Mesenteric fat pad (tissue), 1 donor: ENCODE measurements around the gene OTOGL. TPM values are rescaled to one million over a fixed set of nuclear protein-coding genes. Genes with fewer than 3 reads are reported as not detected.
"Not testable (repeated sequence)": the region's sequence is repeated elsewhere in the genome, so short reads cannot be mapped to it uniquely, and the experiment has no call there.

ENCODE experiments used
- DNase-seq: peaks from one replicate; pipeline ENCODE4 v3.0.0-alpha.2; 2020; ENCODE audit warnings: low spot score
- total RNA-seq: library from RNA; stranded (reverse); fragmentation: NEBNext Ultra II Directional; extraction: Animal tissue kit (Norgen Biotek cat#: 25700); gene quantifications from one replicate; pipeline ENCODE4 v1.2.1, GENCODE V29; 2021
- donor health status: DM: yes; HTN: yes; CAD: no.

The OTOGL gene
- total RNA-seq, 1 donor from 2014 or later, result not detected

DNA sequence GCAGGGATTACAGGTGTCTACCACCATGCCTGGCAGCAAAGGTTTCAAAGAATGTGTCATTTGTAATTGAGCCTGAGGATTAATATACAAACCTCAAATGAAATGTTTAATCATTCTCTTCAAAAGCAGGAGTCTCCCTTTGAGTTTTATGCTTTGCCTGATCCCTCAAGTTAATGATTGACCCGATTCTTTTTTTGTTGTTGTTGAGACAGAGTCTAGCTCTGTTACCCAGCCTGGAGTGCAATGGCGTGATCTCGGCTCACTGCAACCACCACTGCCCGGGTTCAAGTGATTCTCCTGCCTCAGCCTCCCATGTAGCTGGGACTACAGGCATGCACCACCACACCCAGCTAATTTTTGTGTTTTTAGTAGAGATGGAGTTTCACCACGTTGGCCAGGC lies 119.6 kb downstream of the OTOGL start:
- not testable (repeated sequence) for DNase-seq

DNA sequence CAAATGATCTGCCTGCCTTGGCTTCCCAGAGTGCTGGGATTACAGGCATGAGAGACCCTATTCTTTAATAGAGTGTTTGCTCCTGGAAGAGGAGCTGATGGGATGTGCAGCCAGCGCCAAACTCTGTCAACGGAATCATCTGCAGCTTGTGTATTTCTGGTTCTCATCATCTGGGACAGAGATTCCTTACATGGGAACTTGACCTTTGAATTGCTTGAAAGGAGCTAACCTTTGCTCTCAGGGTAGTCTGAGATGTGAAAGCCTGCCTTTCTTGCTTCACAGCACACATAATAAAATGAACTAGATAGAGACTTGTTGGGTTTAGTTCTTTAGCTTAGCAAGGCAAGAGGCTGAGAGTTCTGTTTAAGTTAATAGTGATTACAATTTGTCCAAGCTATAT lies 120.0 kb downstream of the OTOGL start:
- no peak for DNase-seq

DNA sequence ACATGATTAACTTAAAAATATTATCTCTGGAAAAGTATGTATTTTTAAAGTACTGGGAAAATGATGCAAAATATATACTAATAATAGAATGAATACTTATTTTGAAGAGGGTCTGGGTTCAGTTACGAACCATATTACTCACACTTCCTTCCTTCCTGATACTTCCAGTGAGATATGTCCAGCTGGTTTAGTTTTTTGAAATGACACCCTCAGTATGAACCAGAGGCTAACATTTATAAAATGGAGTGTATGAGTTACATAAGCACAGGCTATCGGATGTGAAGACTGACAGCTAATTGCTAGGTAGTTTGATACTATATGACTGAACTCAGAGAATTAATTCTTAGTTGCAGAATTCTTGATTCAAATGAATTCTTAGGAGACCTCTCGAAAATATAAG lies 122.9 kb downstream of the OTOGL start:
- DNase-seq, result no peak

DNA sequence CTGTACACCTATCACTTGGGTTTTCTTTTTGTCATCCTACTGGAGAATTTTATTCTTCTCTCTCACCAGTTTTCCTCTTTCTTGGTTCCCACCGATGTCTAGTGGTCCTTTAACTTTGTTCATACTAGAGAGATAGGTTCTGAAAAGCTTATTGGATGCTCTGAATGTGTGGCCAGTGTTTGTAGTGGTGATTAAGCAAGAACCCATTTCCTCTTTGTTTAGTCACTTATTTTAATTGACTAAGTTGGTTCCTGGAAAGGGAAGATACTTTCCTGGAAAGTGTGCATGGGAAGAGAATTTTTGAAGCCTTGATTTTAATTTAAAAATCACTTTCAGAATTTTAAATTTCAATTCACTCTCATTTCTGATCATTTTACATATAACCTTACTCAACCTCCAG lies 127.2 kb downstream of the OTOGL start:
- no peak for DNase-seq

DNA sequence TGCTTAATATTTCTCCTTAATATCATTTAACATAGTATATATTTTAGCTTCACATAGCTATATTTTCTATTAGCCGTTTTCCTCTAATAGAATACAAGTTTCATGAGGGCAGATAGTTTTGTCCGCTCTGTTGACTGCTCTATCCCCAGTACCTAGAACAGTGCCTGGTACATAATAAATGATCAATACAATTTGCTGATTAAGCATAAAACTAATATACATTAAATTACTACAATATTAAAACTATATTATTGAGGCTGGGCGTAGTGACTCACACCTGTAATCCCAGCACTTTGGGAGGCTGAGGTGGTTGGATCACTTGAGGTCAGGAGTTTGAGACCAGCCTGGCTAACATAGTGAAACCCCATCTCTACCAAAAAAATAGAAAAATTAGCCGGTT lies 128.6 kb downstream of the OTOGL start:
- DNase-seq, result not testable (repeated sequence)

- DNase-seq, result no peak
These were observed 130.7 kb downstream of the OTOGL start for GRCh38 chr12:80230068-80230467.

- no peak for DNase-seq
These were observed 133.5 kb downstream of the OTOGL start for GRCh38 chr12:80232837-80233236.

- DNase-seq, result no peak
These were observed 134.6 kb downstream of the OTOGL start for GRCh38 chr12:80233926-80234325.

DNA sequence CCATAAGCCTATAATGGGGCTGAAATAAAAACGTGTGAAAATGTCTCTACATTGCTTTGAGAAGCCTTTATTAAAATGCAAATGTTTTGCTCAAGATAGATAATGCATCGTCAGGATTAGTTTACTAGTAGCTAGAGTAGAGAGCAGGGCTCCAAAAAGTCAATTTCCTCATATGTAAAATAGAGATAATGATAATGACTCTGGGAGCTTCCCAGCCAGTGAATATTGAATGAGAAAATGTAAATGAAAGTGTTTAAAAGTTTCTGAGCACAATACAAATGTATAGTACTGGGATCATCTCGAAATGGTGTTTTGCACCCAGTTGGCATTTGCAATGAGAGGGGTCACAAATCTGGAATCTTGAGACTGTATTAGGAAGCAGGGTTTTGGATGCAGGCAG lies 135.3 kb downstream of the OTOGL start:
- DNase-seq, result no peak

DNA sequence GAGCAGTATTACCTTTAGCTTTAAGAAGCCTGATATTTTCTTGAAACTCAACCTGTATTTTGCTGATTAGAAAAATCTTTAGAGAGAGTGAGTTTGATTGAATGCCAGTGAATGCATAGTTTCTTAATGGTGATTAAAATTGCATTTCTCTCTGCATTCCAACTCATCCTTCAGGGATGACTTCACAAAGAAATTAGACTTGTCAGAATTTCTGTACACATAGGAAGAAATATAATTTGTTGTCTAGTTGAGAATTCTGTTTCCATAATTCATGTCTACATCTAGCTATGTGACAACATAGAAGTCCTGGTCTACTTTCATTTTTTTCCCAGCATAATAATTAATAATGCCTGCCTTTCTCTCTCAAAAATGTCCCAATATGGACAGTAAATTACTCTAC lies 136.6 kb downstream of the OTOGL start:
- no peak for DNase-seq

GRCh38 chr12:80239867-80240266 lies 140.5 kb downstream of the OTOGL start:
- DNase-seq, result no peak

DNA sequence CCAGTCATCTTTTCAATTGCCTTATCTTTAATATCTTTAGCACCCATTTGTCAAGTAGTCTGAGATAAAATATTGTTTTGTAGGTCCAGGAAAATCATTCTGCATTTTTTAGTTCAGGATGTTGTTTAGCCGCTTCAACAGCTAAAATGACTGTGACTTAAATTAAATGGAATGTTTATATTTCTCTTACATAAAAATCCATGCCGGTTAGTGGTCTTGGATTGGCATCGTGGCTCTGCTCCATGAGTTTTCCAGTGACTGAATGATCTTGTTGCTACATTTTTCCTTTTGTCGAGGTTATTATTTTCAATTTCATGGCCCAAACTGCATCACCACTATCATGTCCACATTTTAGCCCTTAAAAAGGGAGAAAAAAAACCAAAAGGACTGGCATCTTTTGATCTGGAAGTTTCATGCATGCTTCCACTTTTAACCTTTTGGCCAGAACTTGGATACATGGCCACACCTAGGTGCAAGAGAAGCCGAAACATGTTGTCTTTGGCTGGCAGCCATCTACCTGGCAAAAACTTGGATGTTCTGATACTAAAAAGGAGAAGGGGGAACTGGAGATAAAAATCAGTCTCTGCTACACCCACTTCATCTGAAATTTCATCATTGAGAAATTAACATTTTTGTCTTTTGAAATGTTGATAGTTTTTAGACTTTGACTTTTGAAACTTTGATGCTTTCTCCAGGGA lies 142.4 kb downstream of the OTOGL start:
- DNase-seq, result no peak

DNA sequence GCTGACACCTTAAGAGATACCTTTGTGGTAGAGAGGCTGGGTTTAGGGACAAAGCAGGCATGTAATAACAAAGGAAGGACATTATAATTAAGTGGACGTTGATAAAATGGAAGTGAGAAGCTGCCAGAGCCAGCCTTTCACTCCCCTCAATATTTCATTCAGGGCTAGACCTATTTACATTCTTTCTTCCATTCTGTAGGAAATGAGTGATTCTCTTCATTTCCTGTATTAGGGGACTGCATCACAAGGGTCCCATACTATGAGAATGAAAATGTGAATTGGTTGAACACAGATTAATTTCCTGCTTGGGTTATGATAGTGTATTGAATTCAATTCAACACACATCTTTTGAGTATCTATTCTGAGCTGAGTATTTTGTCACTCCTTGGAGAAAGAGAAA lies 143.0 kb downstream of the OTOGL start:
- no peak for DNase-seq

DNA sequence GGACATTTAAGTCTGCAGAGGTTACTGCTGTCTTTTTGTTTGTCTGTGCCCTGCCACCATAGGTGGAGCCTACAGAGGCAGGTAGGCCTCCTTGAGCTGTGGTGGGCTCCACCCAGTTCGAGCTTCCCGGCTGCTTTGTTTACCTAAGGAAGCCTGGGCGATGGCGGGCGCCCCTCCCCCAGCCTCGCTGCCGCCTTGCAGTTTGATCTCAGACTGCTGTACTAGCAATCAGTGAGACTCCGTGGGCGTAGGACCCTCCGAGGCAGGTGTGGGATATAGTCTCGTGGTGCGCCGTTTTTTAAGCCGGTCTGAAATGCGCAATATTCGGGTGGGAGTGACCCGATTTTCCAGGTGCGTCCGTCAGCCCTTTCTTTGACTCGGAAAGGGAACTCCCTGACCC lies 150.2 kb downstream of the OTOGL start:
- DNase-seq, result not testable (repeated sequence)

DNA sequence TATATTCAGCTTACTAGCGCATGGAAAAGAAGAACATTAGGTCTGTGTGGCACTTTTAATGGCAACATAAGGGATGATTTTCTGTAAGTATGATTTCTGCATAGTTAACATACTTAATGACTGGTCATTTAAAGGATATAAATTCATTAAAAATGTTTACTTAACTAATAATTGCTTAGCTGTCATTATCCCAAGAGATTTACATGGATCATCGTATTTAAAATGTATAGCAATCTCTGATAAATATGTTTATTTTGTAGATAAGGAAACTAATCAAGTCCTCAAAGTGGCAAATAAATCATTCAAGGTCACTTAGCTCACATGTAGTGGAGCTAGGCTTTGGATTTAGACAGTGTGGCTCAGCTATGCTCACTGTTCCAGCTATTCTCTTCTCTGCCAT lies 158.6 kb downstream of the OTOGL start:
- no peak for DNase-seq

GRCh38 chr12:80260269-80260668 lies 160.9 kb downstream of the OTOGL start:
- DNase-seq, result no peak

GRCh38 chr12:80261403-80261802 lies 162.1 kb downstream of the OTOGL start:
- no peak for DNase-seq

DNA sequence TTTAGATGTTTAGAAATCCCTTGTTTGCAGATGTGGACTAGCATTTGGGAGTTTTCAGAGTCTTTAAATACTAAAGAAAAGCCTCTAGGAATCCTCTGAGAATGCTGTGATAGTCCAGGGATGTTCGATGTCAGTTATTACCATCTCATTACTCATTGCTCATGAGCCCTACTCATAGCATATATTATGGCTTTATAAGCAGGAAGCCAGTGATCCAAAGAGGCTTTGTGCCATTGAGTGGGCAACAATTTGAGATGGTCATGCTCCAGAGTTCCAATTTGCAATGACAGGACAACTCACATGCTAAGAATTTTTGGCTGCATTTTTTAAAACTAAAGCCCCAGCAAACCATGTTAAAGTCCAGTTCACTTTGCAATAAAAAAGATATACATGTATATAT lies 163.0 kb downstream of the OTOGL start:
- DNase-seq, result no peak

DNA sequence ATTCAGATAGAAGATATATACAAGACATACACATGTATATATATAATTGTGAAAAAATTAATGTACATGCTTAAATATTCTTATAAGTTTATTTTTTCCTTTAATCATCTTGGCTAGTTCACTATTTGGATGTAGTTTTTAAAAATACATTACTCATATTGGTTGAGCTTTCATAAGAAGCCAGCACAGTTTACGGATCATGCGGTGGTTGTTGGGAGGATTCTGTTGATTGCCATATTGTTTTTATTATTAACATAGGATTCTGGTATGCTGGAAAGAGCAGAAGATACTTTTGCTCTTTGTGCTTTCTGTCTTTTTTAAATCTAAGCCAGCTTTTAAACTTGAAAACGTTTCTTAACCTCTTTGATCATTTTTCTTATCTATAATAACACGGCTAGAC lies 163.4 kb downstream of the OTOGL start:
- no peak for DNase-seq

GRCh38 chr12:80264386-80264785 lies 165.0 kb downstream of the OTOGL start:
- DNase-seq, result no peak

DNA sequence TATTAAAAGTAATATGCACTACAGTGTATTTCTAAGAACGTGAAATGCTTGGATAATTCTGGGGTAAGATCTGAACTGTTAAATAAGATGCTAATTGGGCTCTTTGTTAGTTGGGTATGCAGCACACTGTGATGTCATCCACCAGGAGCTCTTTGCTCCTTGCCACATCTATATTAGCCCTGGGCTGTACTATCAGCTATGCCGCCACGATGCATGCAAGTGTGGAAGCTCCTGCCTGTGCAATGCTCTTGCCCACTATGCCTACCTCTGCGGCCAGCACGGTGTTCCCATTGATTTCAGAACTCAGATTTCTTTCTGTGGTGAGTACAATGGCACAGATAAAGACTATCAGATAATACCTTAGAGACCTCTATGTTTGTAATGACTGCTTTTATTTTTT lies 165.6 kb downstream of the OTOGL start:
- no peak for DNase-seq

DNA sequence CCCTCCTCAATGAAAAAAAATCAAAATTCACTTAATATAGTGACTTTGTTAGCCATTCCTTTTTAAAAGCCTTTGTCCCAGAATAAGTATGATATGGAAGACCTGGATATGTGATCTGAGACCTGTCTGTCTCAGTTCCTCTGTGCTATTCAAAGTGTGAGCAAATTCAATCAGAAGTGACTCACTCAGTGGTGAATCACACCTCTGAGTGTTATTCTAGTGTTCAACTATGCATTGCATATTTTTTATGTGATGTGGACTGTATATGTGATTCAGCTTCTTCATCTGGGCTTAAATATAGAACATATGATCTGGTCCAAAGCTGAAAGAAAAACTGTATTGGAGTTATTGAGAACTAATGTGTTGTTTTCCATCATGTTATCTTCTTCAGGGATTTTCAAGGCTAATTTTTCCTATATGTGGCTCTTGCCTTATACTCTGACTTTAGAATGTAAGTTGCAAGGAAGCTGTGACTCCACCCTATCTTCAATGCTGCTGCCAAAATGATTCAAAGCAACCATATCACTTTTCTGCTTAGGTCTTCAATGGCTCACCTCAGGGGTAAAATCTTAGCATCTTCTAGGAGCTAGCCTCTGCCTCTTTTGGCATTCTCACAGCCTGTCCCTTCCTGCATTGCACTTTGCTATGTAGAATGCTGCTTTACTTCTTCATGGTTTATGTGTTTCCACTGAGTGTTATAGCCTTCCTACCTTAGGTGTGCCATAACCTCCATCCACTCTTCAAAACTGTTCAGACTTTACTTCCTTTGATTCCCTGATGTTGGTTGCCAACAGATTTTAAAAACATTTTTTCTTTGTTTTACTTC lies 169.8 kb downstream of the OTOGL start:
- DNase-seq, result no peak
